HG03108 (cell line): ENCODE results near the gene LRRC8D.

Experiments
- ATAC-seq: cut with Tn5 transposase; IDR thresholded peaks from one replicate; pipeline ENCODE4 v1.9.1; 2021; ENCODE audit warnings: moderate library complexity; ENCODE audit not compliant: unreplicated experiment

The LRRC8D gene

GRCh38 chr1:89953131-89953626 is 132.3 kb downstream of the LRRC8D start:
- no peak for ATAC-seq

- no peak for ATAC-seq
These were observed 133.1 kb downstream of the LRRC8D start for GRCh38 chr1:89953929-89954328.

GRCh38 chr1:89954401-89954800 is 133.6 kb downstream of the LRRC8D start:
- ATAC-seq, result no peak

- no peak for ATAC-seq
These were observed 134.7 kb downstream of the LRRC8D start for GRCh38 chr1:89955311-89956205.

GRCh38 chr1:89957107-89957506 is 136.3 kb downstream of the LRRC8D start:
- ATAC-seq, result no peak

- ATAC-seq, result no peak
These were observed 138.2 kb downstream of the LRRC8D start for GRCh38 chr1:89958851-89959654.

- ATAC-seq, result no peak
These were observed 138.9 kb downstream of the LRRC8D start for GRCh38 chr1:89959719-89960118.

- no peak for ATAC-seq
These were observed 141.4 kb downstream of the LRRC8D start for GRCh38 chr1:89962024-89962741.

GRCh38 chr1:89962742-89963075 is 141.9 kb downstream of the LRRC8D start:
- ATAC-seq, result no peak

- no peak for ATAC-seq
These were observed 144.4 kb downstream of the LRRC8D start for GRCh38 chr1:89965193-89965768.

- ATAC-seq, result no peak
These were observed 145.8 kb downstream of the LRRC8D start for GRCh38 chr1:89966656-89967055.

- ATAC-seq, result peak; percentile 84
These were observed 150.8 kb downstream of the LRRC8D start for GRCh38 chr1:89971600-89971999.

- no peak for ATAC-seq
These were observed 151.2 kb downstream of the LRRC8D start for GRCh38 chr1:89972024-89972423.

GRCh38 chr1:89973471-89974127 is 152.8 kb downstream of the LRRC8D start:
- no peak for ATAC-seq

- ATAC-seq, result no peak
These were observed 153.4 kb downstream of the LRRC8D start for GRCh38 chr1:89974256-89974655.

GRCh38 chr1:89974696-89975470 is 154.1 kb downstream of the LRRC8D start:
- ATAC-seq, result no peak

- ATAC-seq, result no peak
These were observed 154.8 kb downstream of the LRRC8D start for GRCh38 chr1:89975540-89976125.

GRCh38 chr1:89978755-89979154 is 157.9 kb downstream of the LRRC8D start:
- ATAC-seq, result no peak

GRCh38 chr1:89980605-89981004 is 159.8 kb downstream of the LRRC8D start:
- ATAC-seq, result no peak
